ENCODE results near the gene STXBP6.
"Not testable (repeated sequence)": the region's sequence is repeated elsewhere in the genome, so short reads cannot be mapped to it uniquely, and the experiment has no call there.

The STXBP6 gene

DNA sequence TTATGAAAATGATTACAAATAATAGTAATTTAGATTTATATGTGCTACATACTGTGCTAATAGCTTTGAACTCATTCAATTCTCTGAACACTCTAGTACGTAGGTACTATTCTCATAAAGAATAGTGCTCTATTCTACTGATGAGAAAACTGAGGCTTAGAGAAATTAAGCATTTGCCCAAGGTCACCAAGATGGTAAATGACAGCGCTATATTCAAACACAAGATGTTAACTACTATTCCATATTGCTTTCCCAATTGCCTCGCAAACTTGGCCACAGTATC lies 233.1 kb downstream of the STXBP6 start:
- H3K4me1 Mint-ChIP-seq (ENCODE audit: low read depth), result no peaks in the 10 kb centered on the region

GRCh38 chr14:24816011-24816928 lies 233.7 kb downstream of the STXBP6 start:
- Mint-ChIP-seq H3K9me3 (no peaks in the 10 kb centered on the region), H3K27ac (no peak overlapping the region), H3K36me3 (ENCODE audit: low read depth) (no peaks in the 10 kb centered on the region), H3K27me3 (peaks cover 20% of the 10 kb centered on the region), H3K4me1 (ENCODE audit: low read depth) (no peaks in the 10 kb centered on the region), H3K4me3 (no peak overlapping the region)

More for the DNA sequence above, 233.1 kb downstream of the STXBP6 start:
- no peaks in the 10 kb centered on the region for H3K36me3 Mint-ChIP-seq (ENCODE audit: low read depth)
- H3K27ac Mint-ChIP-seq, result no peak overlapping the region
- H3K27me3 Mint-ChIP-seq, result peaks cover 24% of the 10 kb centered on the region
- H3K9me3 Mint-ChIP-seq, result no peaks in the 10 kb centered on the region
- no peak overlapping the region for H3K4me3 Mint-ChIP-seq

DNA sequence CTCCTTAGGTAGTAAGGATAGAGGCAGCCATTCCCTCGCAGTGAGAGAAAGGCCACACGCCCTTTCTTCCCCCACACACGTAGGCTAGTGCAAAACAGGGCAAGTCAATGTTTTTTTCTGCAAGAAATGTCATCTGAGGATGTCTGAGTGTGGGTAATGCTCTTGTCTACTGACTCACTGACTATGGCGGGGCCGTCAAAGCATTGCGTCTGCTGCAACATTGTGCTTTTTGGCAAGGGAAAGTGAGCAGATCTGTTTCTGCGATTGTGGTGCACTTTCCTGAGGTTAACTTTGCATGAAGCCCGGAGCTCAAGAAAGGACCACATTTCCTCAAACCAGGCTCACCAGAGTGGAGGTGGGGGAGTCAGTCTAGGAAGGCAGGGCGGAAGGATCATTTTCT lies 234.4 kb downstream of the STXBP6 start:
- Mint-ChIP-seq H3K36me3 (ENCODE audit: low read depth) (no peaks in the 10 kb centered on the region), H3K9me3 (no peaks in the 10 kb centered on the region), H3K4me3 (no peak overlapping the region), H3K27me3 (peaks cover 18% of the 10 kb centered on the region), H3K27ac (no peak overlapping the region), H3K4me1 (ENCODE audit: low read depth) (no peaks in the 10 kb centered on the region)

- H3K4me3 Mint-ChIP-seq, result no peak overlapping the region
- H3K27ac Mint-ChIP-seq, result no peak overlapping the region
- no peaks in the 10 kb centered on the region for H3K4me1 Mint-ChIP-seq (ENCODE audit: low read depth)
- no peaks in the 10 kb centered on the region for H3K36me3 Mint-ChIP-seq (ENCODE audit: low read depth)
- peaks cover 18% of the 10 kb centered on the region for H3K27me3 Mint-ChIP-seq
- no peaks in the 10 kb centered on the region for H3K9me3 Mint-ChIP-seq
Observed at GRCh38 chr14:24814944-24815343, 235.0 kb downstream of the STXBP6 start.

GRCh38 chr14:24814346-24814745 lies 235.6 kb downstream of the STXBP6 start:
- Mint-ChIP-seq H3K27ac (no peak overlapping the region), H3K4me1 (ENCODE audit: low read depth) (no peaks in the 10 kb centered on the region), H3K9me3 (no peaks in the 10 kb centered on the region), H3K36me3 (ENCODE audit: low read depth) (no peaks in the 10 kb centered on the region), H3K27me3 (peaks cover 18% of the 10 kb centered on the region), H3K4me3 (no peak overlapping the region)

DNA sequence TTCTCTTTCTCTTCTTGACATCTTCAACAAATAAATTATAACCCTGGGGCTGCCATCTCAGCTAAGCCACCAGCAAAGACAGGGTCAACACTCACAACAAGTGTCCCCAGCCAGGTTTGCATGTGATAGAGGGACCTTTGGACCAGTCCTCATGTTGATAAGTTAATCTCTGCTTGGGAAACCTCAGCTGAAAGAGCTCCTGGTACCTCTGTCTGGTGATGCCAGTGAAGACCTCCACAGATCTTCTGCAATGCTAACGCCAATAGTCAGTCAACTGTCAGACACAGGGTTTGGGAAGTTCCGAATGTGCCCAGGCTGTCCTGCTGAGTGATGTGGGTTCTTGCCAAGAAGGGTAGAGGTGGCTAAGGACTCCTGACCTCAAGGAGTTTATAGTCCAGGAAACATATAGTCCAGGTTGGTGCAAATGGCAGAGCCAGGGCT lies 236.1 kb downstream of the STXBP6 start:
- Mint-ChIP-seq H3K27ac (no peak overlapping the region), H3K4me3 (no peak overlapping the region), H3K9me3 (no peaks in the 10 kb centered on the region), H3K36me3 (ENCODE audit: low read depth) (no peaks in the 10 kb centered on the region), H3K27me3 (peaks cover 19% of the 10 kb centered on the region), H3K4me1 (ENCODE audit: low read depth) (no peaks in the 10 kb centered on the region)

- Mint-ChIP-seq H3K27ac (no peak overlapping the region), H3K9me3 (no peaks in the 10 kb centered on the region), H3K27me3 (peaks cover 19% of the 10 kb centered on the region), H3K4me3 (no peak overlapping the region), H3K36me3 (ENCODE audit: low read depth) (no peaks in the 10 kb centered on the region), H3K4me1 (ENCODE audit: low read depth) (no peaks in the 10 kb centered on the region)
Observed at GRCh38 chr14:24813089-24813815, 236.7 kb downstream of the STXBP6 start.

DNA sequence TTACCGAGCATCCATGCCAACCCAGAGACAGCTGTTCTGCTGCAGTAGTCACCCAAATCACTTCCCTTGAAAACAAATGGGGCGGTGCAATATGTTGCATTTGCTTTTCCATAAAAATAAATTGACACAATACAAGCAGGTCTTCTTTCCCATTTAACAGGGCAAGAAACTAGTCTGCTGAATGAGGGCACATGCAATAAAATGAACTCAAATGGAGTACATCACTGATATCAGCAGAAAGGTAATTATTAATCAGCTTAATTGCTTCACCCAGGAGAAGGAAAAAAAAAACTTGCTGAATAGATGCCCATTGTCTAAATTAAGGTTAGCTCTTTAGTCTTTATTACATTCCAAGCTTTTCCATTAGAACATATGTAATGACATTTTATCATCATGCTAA lies 240.8 kb downstream of the STXBP6 start:
- H3K9me3 Mint-ChIP-seq, result no peaks in the 10 kb centered on the region
- H3K4me1 Mint-ChIP-seq (ENCODE audit: low read depth), result no peaks in the 10 kb centered on the region
- H3K27ac Mint-ChIP-seq, result no peak overlapping the region
- H3K4me3 Mint-ChIP-seq, result no peak overlapping the region
- no peaks in the 10 kb centered on the region for H3K36me3 Mint-ChIP-seq (ENCODE audit: low read depth)
- peaks cover 23% of the 10 kb centered on the region for H3K27me3 Mint-ChIP-seq

DNA sequence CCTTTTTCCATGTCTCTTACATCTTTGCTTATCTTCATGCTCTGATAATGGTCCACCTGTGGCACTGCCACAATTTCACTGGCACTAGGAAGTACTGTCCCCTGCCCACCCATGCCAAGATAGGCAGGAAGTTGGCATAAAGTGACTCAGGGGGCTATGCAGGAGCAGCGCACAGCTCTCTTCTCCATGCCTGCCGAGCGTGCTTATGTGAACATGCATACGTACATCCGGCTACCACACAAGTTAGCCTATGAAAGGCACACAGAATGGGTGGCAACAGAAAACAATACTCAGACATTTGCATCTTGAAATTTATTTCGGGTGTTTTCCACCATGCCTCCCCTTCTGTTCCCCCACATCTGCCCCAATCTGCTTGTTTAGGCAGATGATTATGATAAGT lies 241.5 kb downstream of the STXBP6 start:
- H3K9me3 Mint-ChIP-seq, result no peaks in the 10 kb centered on the region
- no peak overlapping the region for H3K27ac Mint-ChIP-seq
- no peaks in the 10 kb centered on the region for H3K4me1 Mint-ChIP-seq (ENCODE audit: low read depth)
- H3K36me3 Mint-ChIP-seq (ENCODE audit: low read depth), result no peaks in the 10 kb centered on the region
- H3K4me3 Mint-ChIP-seq, result no peak overlapping the region
- H3K27me3 Mint-ChIP-seq, result peaks cover 19% of the 10 kb centered on the region

- Mint-ChIP-seq H3K4me1 (ENCODE audit: low read depth) (no peaks in the 10 kb centered on the region), H3K4me3 (no peak overlapping the region), H3K36me3 (ENCODE audit: low read depth) (no peaks in the 10 kb centered on the region), H3K9me3 (no peaks in the 10 kb centered on the region), H3K27ac (no peak overlapping the region), H3K27me3 (peaks cover 13% of the 10 kb centered on the region)
Observed at GRCh38 chr14:24806061-24806678, 243.8 kb downstream of the STXBP6 start.

- Mint-ChIP-seq H3K4me1 (ENCODE audit: low read depth) (no peaks in the 10 kb centered on the region), H3K4me3 (no peak overlapping the region), H3K36me3 (ENCODE audit: low read depth) (no peaks in the 10 kb centered on the region), H3K27me3 (peaks cover 13% of the 10 kb centered on the region), H3K27ac (no peak overlapping the region), H3K9me3 (no peaks in the 10 kb centered on the region)
Observed at GRCh38 chr14:24804552-24805212, 245.3 kb downstream of the STXBP6 start.

DNA sequence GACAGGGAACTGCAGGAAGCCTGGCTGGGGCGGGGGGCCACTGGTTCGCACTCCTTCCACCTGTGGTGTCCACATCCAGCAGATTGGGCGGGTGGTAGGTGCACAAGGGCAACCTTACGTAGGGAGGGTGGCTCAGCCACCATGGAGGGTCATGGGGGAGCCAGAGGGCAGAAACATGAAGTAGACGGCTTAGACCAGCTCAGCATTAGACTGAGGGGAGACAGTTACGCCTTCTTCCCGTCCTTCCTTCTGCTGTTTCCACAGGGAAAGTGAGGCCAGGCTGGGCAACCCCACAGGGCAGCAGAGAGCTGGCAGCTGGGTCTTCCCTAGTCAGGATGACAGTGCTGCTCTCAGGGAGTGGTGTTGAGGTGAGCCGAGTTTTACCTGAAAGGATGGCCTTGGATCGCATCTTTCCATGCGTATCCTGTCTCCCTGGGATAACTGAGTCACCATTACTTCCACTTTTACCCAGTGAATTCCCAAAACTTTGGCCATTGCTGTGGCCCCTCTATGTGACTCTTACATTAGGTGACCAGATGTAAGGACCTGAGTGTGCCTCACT lies 245.9 kb downstream of the STXBP6 start:
- H3K9me3 Mint-ChIP-seq, result no peaks in the 10 kb centered on the region
- H3K36me3 Mint-ChIP-seq (ENCODE audit: low read depth), result no peaks in the 10 kb centered on the region
- peaks cover 2% of the 10 kb centered on the region for H3K4me1 Mint-ChIP-seq (ENCODE audit: low read depth)
- H3K27ac Mint-ChIP-seq, result no peak overlapping the region
- peaks cover 11% of the 10 kb centered on the region for H3K27me3 Mint-ChIP-seq
- no peak overlapping the region for H3K4me3 Mint-ChIP-seq

- not testable (repeated sequence) for H3K36me3 Mint-ChIP-seq (ENCODE audit: low read depth); H3K27me3 Mint-ChIP-seq; H3K9me3 Mint-ChIP-seq; H3K4me3 Mint-ChIP-seq; H3K27ac Mint-ChIP-seq; H3K4me1 Mint-ChIP-seq (ENCODE audit: low read depth)
Observed at GRCh38 chr14:24803426-24803825, 246.5 kb downstream of the STXBP6 start.

GRCh38 chr14:24802236-24802635 lies 247.7 kb downstream of the STXBP6 start:
- Mint-ChIP-seq H3K4me3 (no peak overlapping the region), H3K27me3 (peaks cover 8% of the 10 kb centered on the region), H3K4me1 (ENCODE audit: low read depth) (peaks cover 5% of the 10 kb centered on the region), H3K9me3 (no peaks in the 10 kb centered on the region), H3K27ac (no peak overlapping the region), H3K36me3 (ENCODE audit: low read depth) (no peaks in the 10 kb centered on the region)

Measured in stimulated activated naive CD8-positive, alpha-beta T cell treated with anti-CD3 and anti-CD28 coated beads, Interleukin-15, Interleukin-2, amounts not matched to agents 100 ng/mL and 50 ng/mL, for 24 hours (primary cell).